H1 (cell line): ENCODE data around the gene CAMTA1. TPM values are rescaled to one million over a fixed set of nuclear protein-coding genes. Genes with fewer than 3 reads are reported as not detected.

ENCODE experiments used
- CTCF ChIA-PET: fragments of 300-600 bp; sonication (Branson Sonifier 250); formaldehyde crosslinking; loops from one replicate; lab custom pipeline; 2021; ENCODE audit not compliant: partially characterized antibody; lab: Charles Lee
- POLR2A ChIA-PET: fragments of 300-600 bp; sonication (Branson Sonifier 250); formaldehyde crosslinking; loops from one replicate; lab custom pipeline; 2021; ENCODE audit warnings: inconsistent platforms; ENCODE audit not compliant: partially characterized antibody; lab: Charles Lee
- DNase-seq, 2 experiments: peaks; one replicate each; pipeline versions ENCODE4 v3.0.0 to v3.0.0-alpha.2; 2010 to 2022; ENCODE audit warnings: low spot score in 2 of 2, low read depth in 1 of 2, mixed read lengths in 1 of 2
- FAIRE-seq: peaks from 2 replicates; lab custom pipeline; 2011; peaks lifted over from hg19 to GRCh38; lab: Jason Lieb, UNC
- H2AFZ ChIP-seq: 2 replicates; pipeline ENCODE4 v1.8.1; 2012; ENCODE audit warnings: low read length, inconsistent platforms
- H2AK5ac ChIP-seq: 2 replicates; pipeline ENCODE4 v1.6.1; 2013; ENCODE audit warnings: low read depth, low read length
- H2BK120ac ChIP-seq: replicated peaks from 2 replicates; pipeline ENCODE3; 2013; ENCODE audit warnings: low read depth, low read length, inconsistent platforms
- H2BK12ac ChIP-seq: 2 replicates; pipeline ENCODE4 v1.6.1; 2013; ENCODE audit warnings: low read depth, low read length
- H2BK15ac ChIP-seq: 2 replicates; pipeline ENCODE4 v1.6.1; 2013; ENCODE audit warnings: low read length
- H2BK20ac ChIP-seq: 2 replicates; pipeline ENCODE4 v1.6.1; 2013; ENCODE audit warnings: low read length
- H2BK5ac ChIP-seq: 2 replicates; pipeline ENCODE4 v1.6.1; 2013; ENCODE audit warnings: low read depth, low read length
- H3K14ac ChIP-seq: 2 replicates; pipeline ENCODE4 v1.6.1; 2013; ENCODE audit warnings: inconsistent platforms; ENCODE audit not compliant: insufficient read length
- H3K18ac ChIP-seq: 2 replicates; pipeline ENCODE4 v1.6.1; 2013; ENCODE audit warnings: low read length; ENCODE audit errors: extremely low read depth
- H3K23ac ChIP-seq: 2 replicates; pipeline ENCODE4 v1.6.1; 2013; ENCODE audit warnings: inconsistent platforms; ENCODE audit not compliant: insufficient read length
- H3K23me2 ChIP-seq: 2 replicates; pipeline ENCODE4 v1.6.1; 2013; ENCODE audit warnings: low read depth, low read length
- H3K27ac ChIP-seq: 2 replicates; pipeline ENCODE4 v1.6.1; 2011; ENCODE audit warnings: low read depth, low read length, inconsistent platforms
- H3K27me3 ChIP-seq, 4 experiments: replicated peaks in 1 of 4; 1 replicate in 1 of 4; 2 replicates in 3 of 4; pipeline versions ENCODE4 v1.6.1 to v1.8.1; 2011 to 2013; ENCODE audit warnings: low read length in 3 of 4, mild to moderate bottlenecking in 3 of 4, inconsistent platforms in 2 of 4, mixed read lengths in 2 of 4, moderate library complexity in 1 of 4; ENCODE audit not compliant: control insufficient read depth in 3 of 4, insufficient read depth in 3 of 4; ENCODE audit errors: extremely low read depth in 1 of 4
- H3K36me3 ChIP-seq, 4 experiments: 2 replicates each; pipeline versions ENCODE4 v1.6.1 to v1.8.1; 2011 to 2013; ENCODE audit warnings: mild to moderate bottlenecking in 4 of 4, low read length in 3 of 4, moderate library complexity in 2 of 4, control low read depth in 1 of 4, inconsistent platforms in 1 of 4; ENCODE audit not compliant: insufficient read depth in 4 of 4, control insufficient read depth in 2 of 4
- H3K4ac ChIP-seq: replicated peaks from 2 replicates; pipeline ENCODE3; 2013; ENCODE audit warnings: low read length, low read depth, mixed read lengths, inconsistent platforms; ENCODE audit not compliant: insufficient read length
- H3K4me1 ChIP-seq, 4 experiments: replicated peaks in 1 of 4; 1 replicate in 1 of 4; 2 replicates in 3 of 4; pipeline versions ENCODE4 v1.6.1 to v1.8.1; 2011 to 2013; ENCODE audit warnings: low read length in 3 of 4, inconsistent platforms in 2 of 4, mixed read lengths in 1 of 4; ENCODE audit not compliant: insufficient read depth in 4 of 4, control insufficient read depth in 3 of 4
- H3K4me2 ChIP-seq, 2 experiments: 2 replicates each; pipeline versions ENCODE4 v1.6.1 to v1.8.1; 2011 to 2013; ENCODE audit warnings: low read depth in 2 of 2, low read length in 2 of 2, control low read depth in 1 of 2, inconsistent platforms in 1 of 2, mild to moderate bottlenecking in 1 of 2; ENCODE audit not compliant: insufficient read depth in 1 of 2
- H3K4me3 ChIP-seq, 4 experiments: fragments of 200-600, 300-600 bp in 1 of 4; sonication (generic), shearing (Covaris generic), sonication (Bioruptor Twin) in 1 of 4; 2 replicates each; pipeline versions ENCODE4 v1.5.1 to v1.8.1; 2011 to 2016; ENCODE audit warnings: low read length in 4 of 4, low read depth in 3 of 4, control low read depth in 2 of 4, inconsistent platforms in 2 of 4, mild to moderate bottlenecking in 2 of 4, mixed read lengths in 1 of 4, moderate library complexity in 1 of 4; ENCODE audit not compliant: insufficient read depth in 2 of 4; ENCODE audit errors: extremely low read depth in 1 of 4
- H3K56ac ChIP-seq: replicated peaks from 2 replicates; pipeline ENCODE3; 2013; ENCODE audit warnings: low read depth, mild to moderate bottlenecking, mixed read lengths, low read length, inconsistent platforms; ENCODE audit not compliant: insufficient read length
- H3K79me1 ChIP-seq: 2 replicates; pipeline ENCODE4 v1.6.1; 2013; ENCODE audit warnings: low read depth, low read length, control low read depth
- H3K79me2 ChIP-seq, 2 experiments: 2 replicates each; pipeline versions ENCODE4 v1.6.1 to v1.8.1; 2012 to 2013; ENCODE audit warnings: low read length in 2 of 2, mild to moderate bottlenecking in 2 of 2, inconsistent platforms in 1 of 2; ENCODE audit not compliant: insufficient read depth in 2 of 2, control insufficient read depth in 1 of 2
- H3K9ac ChIP-seq, 4 experiments: replicated peaks in 1 of 4; 1 replicate in 1 of 4; 2 replicates in 3 of 4; pipeline versions ENCODE4 v1.6.1 to v1.8.1; 2011 to 2013; ENCODE audit warnings: low read depth in 3 of 4, low read length in 3 of 4, control low read depth in 2 of 4, mild to moderate bottlenecking in 2 of 4, moderate library complexity in 2 of 4, inconsistent platforms in 1 of 4; ENCODE audit errors: extremely low read depth in 1 of 4
- H3K9me3 ChIP-seq, 2 experiments: 2 replicates each; pipeline versions ENCODE4 v1.6.1 to v1.8.1; 2012 to 2013; ENCODE audit warnings: mild to moderate bottlenecking in 2 of 2, moderate library complexity in 2 of 2, control low read depth in 1 of 2, inconsistent platforms in 1 of 2, low read depth in 1 of 2, low read length in 1 of 2, mixed read lengths in 1 of 2; ENCODE audit not compliant: insufficient read depth in 2 of 2
- H4K20me1 ChIP-seq, 2 experiments: replicated peaks in 1 of 2; 2 replicates each; pipeline versions ENCODE3 to v1.8.1; 2011 to 2013; ENCODE audit warnings: inconsistent platforms in 2 of 2, low read length in 2 of 2, mild to moderate bottlenecking in 1 of 2; ENCODE audit not compliant: insufficient read depth in 2 of 2, control insufficient read depth in 1 of 2
- H4K5ac ChIP-seq: 2 replicates; pipeline ENCODE4 v1.6.1; 2013; ENCODE audit warnings: low read length, low read depth, mixed read lengths, inconsistent platforms; ENCODE audit not compliant: insufficient read length
- H4K8ac ChIP-seq: 2 replicates; pipeline ENCODE4 v1.8.0; 2013; ENCODE audit warnings: mild to moderate bottlenecking, moderate library complexity, low read length, inconsistent platforms; ENCODE audit not compliant: insufficient read depth; ENCODE audit errors: extremely low read depth
- H4K91ac ChIP-seq: replicated peaks from 2 replicates; pipeline ENCODE3; 2013; ENCODE audit warnings: low read length, mixed read lengths, inconsistent platforms; ENCODE audit not compliant: insufficient read length
- ASH2L ChIP-seq: fragments of 200-600, 300-600 bp; sonication (generic); IDR thresholded peaks from one replicate; pipeline ENCODE4 v1.7.1; 2017; ENCODE audit warnings: low read length
- BACH1 ChIP-seq: IDR thresholded peaks from 2 replicates; pipeline ENCODE4 v1.6.1; 2012; ENCODE audit warnings: low read length, improper control_type of control experiment
- CBX5 ChIP-seq: fragments of 300-800, 300-1000 bp; sonication (generic); IDR thresholded peaks from 2 replicates; pipeline ENCODE4 v1.7.1; 2016; ENCODE audit warnings: antibody characterized with exemption, low read length, low read depth
- CTCF ChIP-seq, 3 experiments: IDR thresholded peaks; 1 replicate in 2 of 3; 2 replicates in 1 of 3; pipeline versions ENCODE4 v1.5.1 to v1.6.1; 2011; ENCODE audit warnings: low read length in 3 of 3, mild to moderate bottlenecking in 3 of 3, inconsistent platforms in 2 of 3, low read depth in 1 of 3, moderate library complexity in 1 of 3; ENCODE audit not compliant: insufficient read depth in 1 of 3; ENCODE audit errors: control extremely low read depth in 1 of 3
- RFX5 ChIP-seq: IDR thresholded peaks from 2 replicates; pipeline ENCODE4 v1.6.1; 2011; ENCODE audit warnings: low read depth, low read length, improper control_type of control experiment, borderline replicate concordance
- RNF2 ChIP-seq: fragments of 200-900, 300-1000 bp; sonication (generic); IDR thresholded peaks from 2 replicates; pipeline ENCODE4 v1.7.1; 2016; ENCODE audit warnings: borderline replicate concordance, low read depth, mild to moderate bottlenecking, antibody characterized with exemption, low read length; ENCODE audit not compliant: poor library complexity, severe bottlenecking; ENCODE audit errors: missing control alignments
- SIX5 ChIP-seq: IDR thresholded peaks from 2 replicates; pipeline ENCODE4 v1.6.1; 2011; ENCODE audit warnings: mild to moderate bottlenecking, low read depth, low read length
- TAF7 ChIP-seq: optimal IDR thresholded peaks from 2 replicates; pipeline ENCODE3; 2011; ENCODE audit warnings: low read depth, mild to moderate bottlenecking, inconsistent platforms, low read length, moderate library complexity, borderline replicate concordance
- WGBS, 2 experiments: shearing (Covaris generic) in 1 of 2; methylation state at CpG; one replicate each; pipeline versions ENCODE4 v1.1.6 to v1.1.7; 2013 to 2015; ENCODE audit warnings: low lambda C conversion rate in 2 of 2, mixed read lengths in 2 of 2, inconsistent platforms in 1 of 2, low coverage in 1 of 2, missing lambda C conversion rate in 1 of 2; ENCODE audit not compliant: insufficient replicate concordance in 2 of 2, insufficient coverage in 1 of 2, insufficient read length in 1 of 2; ENCODE audit errors: extremely low coverage in 1 of 2, missing lambda C conversion rate in 1 of 2; 5-methylcytosine and 5-hydroxymethylcytosine counted together
- polyA plus RNA-seq, 7 experiments: library from polyadenylated mRNA; depleted of rRNA in 3 of 7; stranded (reverse) in 5 of 7; unstranded in 2 of 7; fragments of >200 nt in 5 of 7; fragments of 200-250 nt in 2 of 7; gene quantifications; 1 replicate in 5 of 7; 2 replicates in 1 of 7; 4 replicates in 1 of 7; pipeline versions ENCODE4 v1.2.1 to v1.2.3, GENCODE V29; 2011 to 2013; ENCODE audit warnings: missing spikeins in 2 of 7, mixed read lengths in 2 of 7
- total RNA-seq: library from RNA; stranded (reverse); fragmentation: NEBNext Ultra II Directional; extraction: Animal tissue kit (Norgen Biotek cat#: 25700); gene quantifications from 2 replicates; pipeline ENCODE4 v1.2.1, GENCODE V29; 2021

CAMTA1 gene
- total and polyA plus RNA-seq, 2 of the 8 experiments (the other 6 are each of a cell fraction or from before 2014, with no cell fraction given): 65.0 to 119 TPM

GRCh38 chr1:7780976-7781375 lies 995.7 kb downstream of the CAMTA1 start:
- H2BK5ac ChIP-seq: no peak overlapping the region
- no peak for DNase-seq
- no peak overlapping the region for H4K8ac ChIP-seq
- WGBS, 2 experiments: 91% methylated on average over 9 of the region's 9 CpGs; no CpG with 5 or more reads in 1 of the 2 experiments
- peaks cover 2% of the 10 kb centered on the region; the same call in 1 of the 2 replicates for H3K23me2 ChIP-seq
- CTCF ChIA-PET: interaction anchor here (2.3 kb wide), 1 partner anchor 113 kb away, joined by 6 read pairs; no protein-coding TSS in a partner anchor
- peaks cover 0 to 2% of the 10 kb centered on the region in 2 experiments for H4K20me1 ChIP-seq
- peaks cover 0 to 6% of the 10 kb centered on the region in 2 experiments; a peak in 1 of 4 replicates for H3K9me3 ChIP-seq
- no peak overlapping the region for H3K9ac ChIP-seq
- H2BK20ac ChIP-seq: no peak overlapping the region
- H3K4me1 ChIP-seq: peaks cover 0 to 6% (median 0%) of the 10 kb centered on the region in 4 experiments; a peak in 2 of 7 replicates
- H3K14ac ChIP-seq: no peak overlapping the region
- H3K36me3 ChIP-seq: peaks cover 4 to 40% (median 27%) of the 10 kb centered on the region in 4 experiments; a peak in 7 of 8 replicates
- no peaks in the 10 kb centered on the region; a peak in 1 of 4 replicates for H3K79me2 ChIP-seq
- no peak overlapping the region for H3K56ac ChIP-seq
- H4K91ac ChIP-seq: no peak overlapping the region
- no peak overlapping the region for H2AK5ac ChIP-seq
- peaks cover 0 to 8% (median 7%) of the 10 kb centered on the region in 4 experiments; a peak in 5 of 7 replicates for H3K27me3 ChIP-seq
- H3K4me3 ChIP-seq: no peak overlapping the region
- H2BK120ac ChIP-seq: no peak overlapping the region
- no peak overlapping the region for H3K4ac ChIP-seq
- H3K23ac ChIP-seq: no peak overlapping the region
- H3K18ac ChIP-seq: no peak overlapping the region
- H3K79me1 ChIP-seq: peaks cover 2% of the 10 kb centered on the region; the same call in 1 of the 2 replicates
- no peak overlapping the region for H3K27ac ChIP-seq
- H2BK15ac ChIP-seq: no peak overlapping the region
- H4K5ac ChIP-seq: no peak overlapping the region
- POLR2A ChIA-PET: interaction anchor here (1.8 kb wide), 1 partner anchor 10 kb away, joined by 10 read pairs; the partner anchor contains the start of gene VAMP3
- H2BK12ac ChIP-seq: no peak overlapping the region
- no peak overlapping the region for H3K4me2 ChIP-seq
- no peak for FAIRE-seq
- no peak overlapping the region for H2AFZ ChIP-seq
- TF ChIP-seq ASH2L: no peak
- TF ChIP-seq RNF2: no peak
- TF ChIP-seq RFX5: no peak
- TF ChIP-seq BACH1: no peak
- TF ChIP-seq CTCF (IDR thresholded peaks at IDR 0.05; ENCODE audit: control extremely low read depth in 1 of 3, insufficient read depth in 1 of 3, low read depth in 1 of 3, low read length in 3 of 3): no peak
- TF ChIP-seq SIX5: no peak
- TF ChIP-seq TAF7: no peak
- TF ChIP-seq CBX5: no peak
